ENCODE measurements around the gene MOB2. TPM values are rescaled to one million over a fixed set of nuclear protein-coding genes. Genes with fewer than 3 reads are reported as not detected.

The MOB2 gene
- total RNA-seq, 2 donors from 2014 or later: 30.7 to 31.0 TPM

Other genes with a start within 250 kb of the MOB2 start
- gene TOLLIP, start 177.1 kb downstream of the MOB2 start, total RNA-seq: 10 to 100 TPM; 32.9 to 34.1 TPM
- gene BRSK2, start 96.8 kb downstream of the MOB2 start, total RNA-seq: under 1 TPM; 0.51 to 0.84 TPM
- gene DUSP8, start 85.5 kb upstream of the MOB2 start, total RNA-seq: 1 to 10 TPM; 2.8 to 5.1 TPM
- gene KRTAP5-1, start 98.5 kb upstream of the MOB2 start, total RNA-seq: not detected
- not detected for gene KRTAP5-2, start 111.5 kb upstream of the MOB2 start, total RNA-seq
- not detected for gene KRTAP5-3, start 121.7 kb upstream of the MOB2 start, total RNA-seq
- gene KRTAP5-4, start 135.4 kb upstream of the MOB2 start, total RNA-seq: not detected
- not detected for gene KRTAP5-5, start 143.0 kb upstream of the MOB2 start, total RNA-seq
- not detected for gene KRTAP5-6, start 210.4 kb upstream of the MOB2 start, total RNA-seq